GM23338 (cell line): ENCODE results near the gene FAM13A. TPM values are rescaled to one million over a fixed set of nuclear protein-coding genes. Genes with fewer than 3 reads are reported as not detected.

Source experiments
- ATAC-seq: fragments of 200-7000 bp; cut with Tn5 transposase; 3 replicates; pipeline ENCODE4 v1.9.1; 2020
- DNase-seq: peaks from one replicate; pipeline ENCODE4 v3.0.0-alpha.2; 2015; ENCODE audit warnings: low spot score
- H2AFZ ChIP-seq: fragments of 200-600 bp; sonication (generic); 2 replicates; pipeline ENCODE4 v1.8.0; 2016; ENCODE audit warnings: antibody characterized with exemption, mild to moderate bottlenecking, moderate library complexity
- H3F3A ChIP-seq: fragments of 200-600 bp; sonication (generic); replicated peaks from 2 replicates; pipeline ENCODE4 v1.8.0; 2017; ENCODE audit warnings: antibody characterized with exemption, mixed run types, low read depth
- H3K27ac ChIP-seq: fragments of 200-600 bp; sonication (generic); 2 replicates; pipeline ENCODE4 v1.6.1; 2016; ENCODE audit warnings: low read depth
- H3K27me3 ChIP-seq: fragments of 200-600 bp; sonication (generic); 2 replicates; pipeline ENCODE4 v1.8.0; 2016; ENCODE audit warnings: mild to moderate bottlenecking, mixed run types, moderate library complexity; ENCODE audit not compliant: insufficient read depth
- H3K36me3 ChIP-seq: fragments of 200-600 bp; sonication (generic); 2 replicates; pipeline ENCODE4 v1.8.0; 2016; ENCODE audit warnings: mild to moderate bottlenecking; ENCODE audit not compliant: insufficient read depth
- H3K4me1 ChIP-seq: fragments of 200-600 bp; sonication (generic); 2 replicates; pipeline ENCODE4 v1.8.0; 2016; ENCODE audit warnings: mild to moderate bottlenecking, moderate library complexity; ENCODE audit not compliant: insufficient read depth
- H3K4me2 ChIP-seq: fragments of 200-600 bp; sonication (generic); 2 replicates; pipeline ENCODE4 v1.7.1; 2017; ENCODE audit warnings: mixed run types
- H3K4me3 ChIP-seq: fragments of 200-600 bp; sonication (generic); 2 replicates; pipeline ENCODE4 v1.6.1; 2016; ENCODE audit warnings: mixed run types
- H3K79me2 ChIP-seq: fragments of 200-600 bp; sonication (generic); replicated peaks from 2 replicates; pipeline ENCODE4 v1.8.0; 2017; ENCODE audit warnings: mild to moderate bottlenecking; ENCODE audit not compliant: insufficient read depth
- H3K9me2 ChIP-seq: fragments of 200-600 bp; sonication (generic); 2 replicates; pipeline ENCODE4 v1.8.0; 2017; ENCODE audit not compliant: insufficient read depth
- H4K20me1 ChIP-seq: fragments of 200-600 bp; sonication (generic); replicated peaks from 2 replicates; pipeline ENCODE4 v1.8.0; 2017; ENCODE audit warnings: mild to moderate bottlenecking; ENCODE audit not compliant: insufficient read depth
- H3K27ac Mint-ChIP-seq: 2 replicates; pipeline ENCODE4 v1.8.0; 2020; ENCODE audit warnings: inconsistent platforms, mild to moderate bottlenecking, moderate library complexity, mixed read lengths
- H3K27me3 Mint-ChIP-seq: 3 replicates; pipeline ENCODE4 v1.8.0; 2022; ENCODE audit warnings: low read depth, mild to moderate bottlenecking, moderate library complexity, mixed read lengths, inconsistent platforms; ENCODE audit not compliant: insufficient read depth, poor library complexity
- H3K36me3 Mint-ChIP-seq: 3 replicates; pipeline ENCODE4 v1.8.0; 2021; ENCODE audit warnings: low read depth, mild to moderate bottlenecking, inconsistent platforms, moderate library complexity, mixed read lengths
- H3K4me1 Mint-ChIP-seq: 3 replicates; pipeline ENCODE4 v1.8.0; 2020; ENCODE audit warnings: mild to moderate bottlenecking, inconsistent platforms, mixed read lengths
- H3K4me3 Mint-ChIP-seq: 3 replicates; pipeline ENCODE4 v1.8.0; 2021; ENCODE audit warnings: moderate library complexity, mild to moderate bottlenecking, inconsistent platforms, mixed read lengths
- H3K9me3 Mint-ChIP-seq: 3 replicates; pipeline ENCODE4 v1.8.0; 2020; ENCODE audit warnings: moderate library complexity, mild to moderate bottlenecking, inconsistent platforms, mixed read lengths
- CREB1 ChIP-seq: fragments of 250-450 bp; sonication (Bioruptor Pico); IDR thresholded peaks from 2 replicates; pipeline ENCODE4 v1.5.0; 2020; ENCODE audit warnings: low read depth, mild to moderate bottlenecking, moderate library complexity
- ETS1 ChIP-seq: IDR thresholded peaks from 2 replicates; pipeline ENCODE4 v1.6.1; 2016; ENCODE audit warnings: antibody characterized with exemption
- EZH2 ChIP-seq: fragments of 200-600 bp; sonication (generic); IDR thresholded peaks from one replicate; pipeline ENCODE4 v1.8.0; 2017; ENCODE audit warnings: antibody characterized with exemption, mild to moderate bottlenecking, low read depth; ENCODE audit not compliant: unreplicated experiment
- EZH2phosphoT487 ChIP-seq: fragments of 200-600 bp; sonication (generic); IDR thresholded peaks from one replicate; pipeline ENCODE4 v1.8.1; 2018; ENCODE audit warnings: antibody characterized with exemption; ENCODE audit not compliant: unreplicated experiment
- JUNB ChIP-seq: IDR thresholded peaks from one replicate; pipeline ENCODE4 v1.6.1; 2016; ENCODE audit warnings: antibody characterized with exemption; ENCODE audit not compliant: unreplicated experiment
- NANOG ChIP-seq: IDR thresholded peaks from 2 replicates; pipeline ENCODE4 v1.6.1; 2016; ENCODE audit warnings: antibody characterized with exemption, borderline replicate concordance
- POLR2AphosphoS5 ChIP-seq: IDR thresholded peaks from 2 replicates; pipeline ENCODE4 v1.6.1; 2016; ENCODE audit warnings: antibody characterized with exemption, low read depth
- STAT1 ChIP-seq: IDR thresholded peaks from one replicate; pipeline ENCODE4 v1.6.1; 2016; ENCODE audit warnings: antibody characterized with exemption; ENCODE audit not compliant: unreplicated experiment
- ZNF114 ChIP-seq: fragments of 250-450 bp; sonication (Bioruptor Pico); IDR thresholded peaks from 2 replicates; pipeline ENCODE4 v1.5.0; 2020; ENCODE audit warnings: mild to moderate bottlenecking, moderate library complexity
- polyA plus RNA-seq: library from polyadenylated mRNA; unstranded; fragments of >200 nt; fragmentation: Nextera tagmentation; extraction: Ambion mirVana; gene quantifications from 2 replicates; pipeline ENCODE4 v1.2.1, GENCODE V29; 2016
- total RNA-seq: library from RNA; depleted of rRNA; stranded (reverse); fragments of >200 nt; shearing (Covaris generic); gene quantifications from 2 replicates; pipeline ENCODE4 v1.2.3, GENCODE V29; 2014
- TF ChIP-seq, protein P1 (sequence below): IDR thresholded peaks from one replicate; pipeline ENCODE4 v1.6.1; 2018; ENCODE audit warnings: antibody characterized with exemption; ENCODE audit not compliant: unreplicated experiment
- TF ChIP-seq, protein P2 (sequence below): fragments of 250-450 bp; sonication (Bioruptor Pico); IDR thresholded peaks from 2 replicates; pipeline ENCODE4 v1.5.0; 2020; ENCODE audit warnings: mild to moderate bottlenecking, moderate library complexity
- TF ChIP-seq, protein P3 (sequence below), 2 experiments: fragments of 200-600 bp in 1 of 2; sonication (generic) in 1 of 2; conservative IDR thresholded peaks; 2 replicates each; pipeline versions ENCODE4 v1.5.1 to v1.6.1; 2016 to 2017; ENCODE audit warnings: antibody characterized with exemption in 2 of 2, low read depth in 2 of 2, mild to moderate bottlenecking in 2 of 2, moderate library complexity in 1 of 2

The FAM13A gene
- total and polyA plus RNA-seq, 2 experiments from 2014 or later = 13.9 to 28.4 TPM

GRCh38 chr4:88751258-88752075 lies 305.5 kb downstream of the FAM13A start (continued):
- TF ChIP-seq, protein P1, sequence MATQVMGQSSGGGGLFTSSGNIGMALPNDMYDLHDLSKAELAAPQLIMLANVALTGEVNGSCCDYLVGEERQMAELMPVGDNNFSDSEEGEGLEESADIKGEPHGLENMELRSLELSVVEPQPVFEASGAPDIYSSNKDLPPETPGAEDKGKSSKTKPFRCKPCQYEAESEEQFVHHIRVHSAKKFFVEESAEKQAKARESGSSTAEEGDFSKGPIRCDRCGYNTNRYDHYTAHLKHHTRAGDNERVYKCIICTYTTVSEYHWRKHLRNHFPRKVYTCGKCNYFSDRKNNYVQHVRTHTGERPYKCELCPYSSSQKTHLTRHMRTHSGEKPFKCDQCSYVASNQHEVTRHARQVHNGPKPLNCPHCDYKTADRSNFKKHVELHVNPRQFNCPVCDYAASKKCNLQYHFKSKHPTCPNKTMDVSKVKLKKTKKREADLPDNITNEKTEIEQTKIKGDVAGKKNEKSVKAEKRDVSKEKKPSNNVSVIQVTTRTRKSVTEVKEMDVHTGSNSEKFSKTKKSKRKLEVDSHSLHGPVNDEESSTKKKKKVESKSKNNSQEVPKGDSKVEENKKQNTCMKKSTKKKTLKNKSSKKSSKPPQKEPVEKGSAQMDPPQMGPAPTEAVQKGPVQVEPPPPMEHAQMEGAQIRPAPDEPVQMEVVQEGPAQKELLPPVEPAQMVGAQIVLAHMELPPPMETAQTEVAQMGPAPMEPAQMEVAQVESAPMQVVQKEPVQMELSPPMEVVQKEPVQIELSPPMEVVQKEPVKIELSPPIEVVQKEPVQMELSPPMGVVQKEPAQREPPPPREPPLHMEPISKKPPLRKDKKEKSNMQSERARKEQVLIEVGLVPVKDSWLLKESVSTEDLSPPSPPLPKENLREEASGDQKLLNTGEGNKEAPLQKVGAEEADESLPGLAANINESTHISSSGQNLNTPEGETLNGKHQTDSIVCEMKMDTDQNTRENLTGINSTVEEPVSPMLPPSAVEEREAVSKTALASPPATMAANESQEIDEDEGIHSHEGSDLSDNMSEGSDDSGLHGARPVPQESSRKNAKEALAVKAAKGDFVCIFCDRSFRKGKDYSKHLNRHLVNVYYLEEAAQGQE = no peak
- TF ChIP-seq POLR2AphosphoS5 = no peak

GRCh38 chr4:88750369-88750768 lies 306.6 kb downstream of the FAM13A start:
- Mint-ChIP-seq H3K27me3 (peaks cover 2% of the 10 kb centered on the region), H3K9me3 (no peaks in the 10 kb centered on the region), H3K4me3 (no peak overlapping the region), H3K27ac (no peak overlapping the region), H3K36me3 (peaks cover 23% of the 10 kb centered on the region), H3K4me1 (peaks cover 12% of the 10 kb centered on the region)
- Histone ChIP-seq H4K20me1 (no peaks in the 10 kb centered on the region), H3K4me1 (peaks cover 15% of the 10 kb centered on the region), H3K27ac (no peak overlapping the region), H3F3A (no peaks in the 10 kb centered on the region), H3K4me2 (no peak overlapping the region), H3K79me2 (no peaks in the 10 kb centered on the region), H3K4me3 (no peak overlapping the region), H3K27me3 (no peaks in the 10 kb centered on the region), H3K36me3 (peaks cover 6% of the 10 kb centered on the region; the same call in 1 of the 2 replicates), H3K9me2 (no peaks in the 10 kb centered on the region), H2AFZ (no peak overlapping the region)
- DNase-seq = no peak
- no peak for ATAC-seq
- TF ChIP-seq STAT1 (no peak), EZH2 (no peak), ETS1 (no peak), CREB1 (CRISPR knock-in tag) (no peak), EZH2phosphoT487 (no peak), ZNF114 (CRISPR knock-in tag) (no peak), POLR2AphosphoS5 (no peak), JUNB (no peak), NANOG (no peak)
- TF ChIP-seq, protein P2, sequence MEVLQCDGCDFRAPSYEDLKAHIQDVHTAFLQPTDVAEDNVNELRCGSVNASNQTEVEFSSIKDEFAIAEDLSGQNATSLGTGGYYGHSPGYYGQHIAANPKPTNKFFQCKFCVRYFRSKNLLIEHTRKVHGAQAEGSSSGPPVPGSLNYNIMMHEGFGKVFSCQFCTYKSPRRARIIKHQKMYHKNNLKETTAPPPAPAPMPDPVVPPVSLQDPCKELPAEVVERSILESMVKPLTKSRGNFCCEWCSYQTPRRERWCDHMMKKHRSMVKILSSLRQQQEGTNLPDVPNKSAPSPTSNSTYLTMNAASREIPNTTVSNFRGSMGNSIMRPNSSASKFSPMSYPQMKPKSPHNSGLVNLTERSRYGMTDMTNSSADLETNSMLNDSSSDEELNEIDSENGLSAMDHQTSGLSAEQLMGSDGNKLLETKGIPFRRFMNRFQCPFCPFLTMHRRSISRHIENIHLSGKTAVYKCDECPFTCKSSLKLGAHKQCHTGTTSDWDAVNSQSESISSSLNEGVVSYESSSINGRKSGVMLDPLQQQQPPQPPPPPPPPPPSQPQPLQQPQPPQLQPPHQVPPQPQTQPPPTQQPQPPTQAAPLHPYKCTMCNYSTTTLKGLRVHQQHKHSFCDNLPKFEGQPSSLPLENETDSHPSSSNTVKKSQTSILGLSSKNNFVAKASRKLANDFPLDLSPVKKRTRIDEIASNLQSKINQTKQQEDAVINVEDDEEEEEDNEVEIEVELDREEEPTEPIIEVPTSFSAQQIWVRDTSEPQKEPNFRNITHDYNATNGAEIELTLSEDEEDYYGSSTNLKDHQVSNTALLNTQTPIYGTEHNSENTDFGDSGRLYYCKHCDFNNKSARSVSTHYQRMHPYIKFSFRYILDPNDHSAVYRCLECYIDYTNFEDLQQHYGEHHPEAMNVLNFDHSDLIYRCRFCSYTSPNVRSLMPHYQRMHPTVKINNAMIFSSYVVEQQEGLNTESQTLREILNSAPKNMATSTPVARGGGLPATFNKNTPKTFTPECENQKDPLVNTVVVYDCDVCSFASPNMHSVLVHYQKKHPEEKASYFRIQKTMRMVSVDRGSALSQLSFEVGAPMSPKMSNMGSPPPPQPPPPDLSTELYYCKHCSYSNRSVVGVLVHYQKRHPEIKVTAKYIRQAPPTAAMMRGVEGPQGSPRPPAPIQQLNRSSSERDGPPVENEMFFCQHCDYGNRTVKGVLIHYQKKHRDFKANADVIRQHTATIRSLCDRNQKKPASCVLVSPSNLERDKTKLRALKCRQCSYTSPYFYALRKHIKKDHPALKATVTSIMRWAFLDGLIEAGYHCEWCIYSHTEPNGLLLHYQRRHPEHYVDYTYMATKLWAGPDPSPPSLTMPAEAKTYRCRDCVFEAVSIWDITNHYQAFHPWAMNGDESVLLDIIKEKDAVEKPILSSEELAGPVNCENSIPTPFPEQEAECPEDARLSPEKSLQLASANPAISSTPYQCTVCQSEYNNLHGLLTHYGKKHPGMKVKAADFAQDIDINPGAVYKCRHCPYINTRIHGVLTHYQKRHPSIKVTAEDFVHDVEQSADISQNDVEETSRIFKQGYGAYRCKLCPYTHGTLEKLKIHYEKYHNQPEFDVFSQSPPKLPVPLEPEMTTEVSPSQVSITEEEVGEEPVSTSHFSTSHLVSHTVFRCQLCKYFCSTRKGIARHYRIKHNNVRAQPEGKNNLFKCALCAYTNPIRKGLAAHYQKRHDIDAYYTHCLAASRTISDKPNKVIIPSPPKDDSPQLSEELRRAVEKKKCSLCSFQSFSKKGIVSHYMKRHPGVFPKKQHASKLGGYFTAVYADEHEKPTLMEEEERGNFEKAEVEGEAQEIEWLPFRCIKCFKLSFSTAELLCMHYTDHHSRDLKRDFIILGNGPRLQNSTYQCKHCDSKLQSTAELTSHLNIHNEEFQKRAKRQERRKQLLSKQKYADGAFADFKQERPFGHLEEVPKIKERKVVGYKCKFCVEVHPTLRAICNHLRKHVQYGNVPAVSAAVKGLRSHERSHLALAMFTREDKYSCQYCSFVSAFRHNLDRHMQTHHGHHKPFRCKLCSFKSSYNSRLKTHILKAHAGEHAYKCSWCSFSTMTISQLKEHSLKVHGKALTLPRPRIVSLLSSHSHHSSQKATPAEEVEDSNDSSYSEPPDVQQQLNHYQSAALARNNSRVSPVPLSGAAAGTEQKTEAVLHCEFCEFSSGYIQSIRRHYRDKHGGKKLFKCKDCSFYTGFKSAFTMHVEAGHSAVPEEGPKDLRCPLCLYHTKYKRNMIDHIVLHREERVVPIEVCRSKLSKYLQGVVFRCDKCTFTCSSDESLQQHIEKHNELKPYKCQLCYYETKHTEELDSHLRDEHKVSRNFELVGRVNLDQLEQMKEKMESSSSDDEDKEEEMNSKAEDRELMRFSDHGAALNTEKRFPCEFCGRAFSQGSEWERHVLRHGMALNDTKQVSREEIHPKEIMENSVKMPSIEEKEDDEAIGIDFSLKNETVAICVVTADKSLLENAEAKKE (CRISPR knock-in tag) = no peak
- TF ChIP-seq, protein P3, sequence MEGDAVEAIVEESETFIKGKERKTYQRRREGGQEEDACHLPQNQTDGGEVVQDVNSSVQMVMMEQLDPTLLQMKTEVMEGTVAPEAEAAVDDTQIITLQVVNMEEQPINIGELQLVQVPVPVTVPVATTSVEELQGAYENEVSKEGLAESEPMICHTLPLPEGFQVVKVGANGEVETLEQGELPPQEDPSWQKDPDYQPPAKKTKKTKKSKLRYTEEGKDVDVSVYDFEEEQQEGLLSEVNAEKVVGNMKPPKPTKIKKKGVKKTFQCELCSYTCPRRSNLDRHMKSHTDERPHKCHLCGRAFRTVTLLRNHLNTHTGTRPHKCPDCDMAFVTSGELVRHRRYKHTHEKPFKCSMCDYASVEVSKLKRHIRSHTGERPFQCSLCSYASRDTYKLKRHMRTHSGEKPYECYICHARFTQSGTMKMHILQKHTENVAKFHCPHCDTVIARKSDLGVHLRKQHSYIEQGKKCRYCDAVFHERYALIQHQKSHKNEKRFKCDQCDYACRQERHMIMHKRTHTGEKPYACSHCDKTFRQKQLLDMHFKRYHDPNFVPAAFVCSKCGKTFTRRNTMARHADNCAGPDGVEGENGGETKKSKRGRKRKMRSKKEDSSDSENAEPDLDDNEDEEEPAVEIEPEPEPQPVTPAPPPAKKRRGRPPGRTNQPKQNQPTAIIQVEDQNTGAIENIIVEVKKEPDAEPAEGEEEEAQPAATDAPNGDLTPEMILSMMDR (conservative IDR thresholded peaks at IDR 0.05; ENCODE audit: low read depth in 2 of 2) = no peak
